Tibial artery (tissue), 4 donors: ENCODE measurements around the gene ITGA4.

Experiments used
- DNase-seq, 2 donors: peaks; one replicate each; pipeline ENCODE4 v3.0.0-alpha.2; 2019
- H3K27ac ChIP-seq, 2 donors: fragments of 200-600 bp; sonication (generic) in 1 of 2; 1 replicate in 1 of 2; 2 replicates in 1 of 2; pipeline ENCODE4 v1.5.1; 2018 to 2019; ENCODE audit warnings: mild to moderate bottlenecking in 1 of 2
- H3K27me3 ChIP-seq, 2 donors: fragments of 200-600 bp; sonication (generic) in 1 of 2; one replicate each; pipeline versions ENCODE4 v1.5.1 to v1.6.0; 2016 to 2019
- H3K36me3 ChIP-seq, 3 donors: fragments of 200-600 bp; sonication (generic) in 2 of 3; one replicate each; pipeline ENCODE4 v1.5.1; 2016 to 2019; ENCODE audit warnings: mild to moderate bottlenecking in 2 of 3
- H3K4me1 ChIP-seq, 4 donors: fragments of 200-600 bp; sonication (generic) in 2 of 4; 1 replicate in 3 of 4; 2 replicates in 1 of 4; pipeline ENCODE4 v1.5.1; 2016 to 2019
- H3K4me3 ChIP-seq, 2 donors: fragments of 200-600 bp; sonication (generic) in 1 of 2; 1 replicate in 1 of 2; 2 replicates in 1 of 2; pipeline ENCODE4 v1.5.1; 2018 to 2019; ENCODE audit warnings: mild to moderate bottlenecking in 2 of 2
- H3K9me3 ChIP-seq, 3 donors: fragments of 200-600 bp; sonication (generic) in 1 of 3; one replicate each; pipeline ENCODE4 v1.5.1; 2016 to 2019
- intact Hi-C: fragments of 100-400 bp; cut with DNase I; formaldehyde crosslinking; loops from one replicate; pipeline ENCODE4 v1.15.0; 2023; ENCODE audit warnings: low total_unique reads
- TF ChIP-seq, protein P1 (sequence below), 2 experiments: fragments of 200-600 bp in 1 of 2; fragments of 450-650 bp in 1 of 2; IDR thresholded peaks; one replicate each; pipeline ENCODE4 v1.5.1; 2017 to 2019; ENCODE audit warnings: antibody characterized with exemption in 2 of 2, mild to moderate bottlenecking in 1 of 2, moderate library complexity in 1 of 2

The ITGA4 gene

DNA sequence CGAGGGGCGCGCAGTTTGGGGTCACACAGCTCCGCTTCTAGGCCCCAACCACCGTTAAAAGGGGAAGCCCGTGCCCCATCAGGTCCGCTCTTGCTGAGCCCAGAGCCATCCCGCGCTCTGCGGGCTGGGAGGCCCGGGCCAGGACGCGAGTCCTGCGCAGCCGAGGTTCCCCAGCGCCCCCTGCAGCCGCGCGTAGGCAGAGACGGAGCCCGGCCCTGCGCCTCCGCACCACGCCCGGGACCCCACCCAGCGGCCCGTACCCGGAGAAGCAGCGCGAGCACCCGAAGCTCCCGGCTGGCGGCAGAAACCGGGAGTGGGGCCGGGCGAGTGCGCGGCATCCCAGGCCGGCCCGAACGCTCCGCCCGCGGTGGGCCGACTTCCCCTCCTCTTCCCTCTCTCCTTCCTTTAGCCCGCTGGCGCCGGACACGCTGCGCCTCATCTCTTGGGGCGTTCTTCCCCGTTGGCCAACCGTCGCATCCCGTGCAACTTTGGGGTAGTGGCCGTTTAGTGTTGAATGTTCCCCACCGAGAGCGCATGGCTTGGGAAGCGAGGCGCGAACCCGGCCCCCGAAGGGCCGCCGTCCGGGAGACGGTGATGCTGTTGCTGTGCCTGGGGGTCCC is at the start of gene ITGA4:
TSS of gene ITGA4 (plus strand) at position 266 of the 620 bp plus-strand sequence. CDS start at position 535, 269 bp downstream.
- intact Hi-C loops: no loop called here
- Histone ChIP-seq H3K9me3 (no peaks in the 10 kb centered on the region), H3K4me3 (peak within 1 kb of the TSS; percentile 45 to 62), H3K4me1 (peaks cover 0 to 20% (median 17%) of the 10 kb centered on the region in 4 donors), H3K27me3 (peaks cover 0 to 26% of the 10 kb centered on the region in 2 donors), H3K36me3 (no peaks in the 10 kb centered on the region), H3K27ac (peak within 1 kb of the TSS in 1 of 2 donors; percentile 2)
- DNase-seq: peak; percentile 46 to 72
- TF ChIP-seq, protein P1, sequence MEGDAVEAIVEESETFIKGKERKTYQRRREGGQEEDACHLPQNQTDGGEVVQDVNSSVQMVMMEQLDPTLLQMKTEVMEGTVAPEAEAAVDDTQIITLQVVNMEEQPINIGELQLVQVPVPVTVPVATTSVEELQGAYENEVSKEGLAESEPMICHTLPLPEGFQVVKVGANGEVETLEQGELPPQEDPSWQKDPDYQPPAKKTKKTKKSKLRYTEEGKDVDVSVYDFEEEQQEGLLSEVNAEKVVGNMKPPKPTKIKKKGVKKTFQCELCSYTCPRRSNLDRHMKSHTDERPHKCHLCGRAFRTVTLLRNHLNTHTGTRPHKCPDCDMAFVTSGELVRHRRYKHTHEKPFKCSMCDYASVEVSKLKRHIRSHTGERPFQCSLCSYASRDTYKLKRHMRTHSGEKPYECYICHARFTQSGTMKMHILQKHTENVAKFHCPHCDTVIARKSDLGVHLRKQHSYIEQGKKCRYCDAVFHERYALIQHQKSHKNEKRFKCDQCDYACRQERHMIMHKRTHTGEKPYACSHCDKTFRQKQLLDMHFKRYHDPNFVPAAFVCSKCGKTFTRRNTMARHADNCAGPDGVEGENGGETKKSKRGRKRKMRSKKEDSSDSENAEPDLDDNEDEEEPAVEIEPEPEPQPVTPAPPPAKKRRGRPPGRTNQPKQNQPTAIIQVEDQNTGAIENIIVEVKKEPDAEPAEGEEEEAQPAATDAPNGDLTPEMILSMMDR (IDR thresholded peaks at IDR 0.05): peak; percentile 34 to 40

DNA sequence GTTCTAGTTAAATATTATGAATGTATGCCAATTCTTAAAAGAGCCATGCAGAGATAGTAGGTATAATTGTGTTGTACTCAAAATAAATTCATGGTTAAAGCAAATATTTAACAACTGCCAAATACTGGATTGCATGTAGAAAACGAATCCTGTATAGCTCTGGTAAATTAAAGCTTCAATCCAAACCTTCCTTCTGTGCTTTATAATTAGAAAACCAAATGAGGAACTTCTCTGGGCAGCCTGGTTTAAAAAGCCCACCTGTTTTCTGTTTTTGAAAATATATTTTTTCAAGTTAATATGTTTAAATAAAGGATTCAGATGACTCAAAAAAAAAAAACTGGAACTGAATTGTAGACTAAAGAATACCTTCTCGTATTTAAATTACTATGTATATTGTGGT is 48.3 kb upstream of the ITGA4 start:
- Histone ChIP-seq H3K9me3 (no peaks in the 10 kb centered on the region), H3K4me1 (no peaks in the 10 kb centered on the region), H3K27me3 (no peaks in the 10 kb centered on the region), H3K4me3 (no peak overlapping the region), H3K36me3 (no peaks in the 10 kb centered on the region), H3K27ac (no peak overlapping the region)
- DNase-seq: no peak
- intact Hi-C loops: no loop called here
- TF ChIP-seq, protein P1 (IDR thresholded peaks at IDR 0.05): no peak

DNA sequence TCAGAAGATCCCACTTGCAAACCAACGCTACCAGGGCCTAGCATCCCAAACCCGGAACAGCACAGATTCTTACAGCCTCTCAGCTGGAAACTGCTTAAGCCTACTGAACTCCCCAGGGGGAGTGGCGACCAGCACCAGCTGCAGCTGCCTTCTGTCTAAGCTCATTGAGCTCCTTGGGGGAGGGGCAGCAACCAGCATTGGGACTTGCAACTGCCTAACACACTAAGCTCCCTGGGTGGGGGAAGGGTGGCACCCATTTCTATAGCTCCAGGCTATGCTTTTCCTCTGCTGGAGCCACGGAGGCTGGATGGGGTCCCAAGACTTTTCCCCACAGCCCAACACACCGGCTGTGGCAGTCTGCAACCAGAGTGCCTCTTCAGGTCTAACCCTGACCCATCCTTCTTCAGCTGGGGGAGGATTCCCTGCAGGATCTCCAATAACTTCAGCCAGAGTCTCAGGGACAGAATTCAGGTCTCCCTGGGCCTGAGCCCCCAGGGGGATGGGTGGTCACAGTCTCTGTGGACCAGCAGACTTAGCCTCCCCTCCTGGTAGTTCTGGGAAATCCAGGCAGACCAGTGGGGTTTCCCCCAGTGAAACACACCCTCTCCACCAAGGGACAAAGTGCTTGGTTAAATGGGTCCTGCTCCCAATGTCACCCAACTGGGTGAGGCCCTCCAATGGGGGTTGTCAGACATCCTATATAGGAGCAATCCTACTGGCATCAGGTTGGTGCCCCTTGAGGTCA is 45.9 kb upstream of the ITGA4 start:
- Histone ChIP-seq H3K4me3 (no peak overlapping the region), H3K4me1 (no peaks in the 10 kb centered on the region), H3K27ac (no peak overlapping the region), H3K9me3 (no peaks in the 10 kb centered on the region), H3K27me3 (no peaks in the 10 kb centered on the region), H3K36me3 (no peaks in the 10 kb centered on the region)
- no peak for DNase-seq
- TF ChIP-seq, protein P1 (IDR thresholded peaks at IDR 0.05): no peak
- intact Hi-C loops: no loop called here

- Histone ChIP-seq H3K27me3 (no peaks in the 10 kb centered on the region), H3K9me3 (no peaks in the 10 kb centered on the region), H3K27ac (no peak overlapping the region), H3K36me3 (no peaks in the 10 kb centered on the region), H3K4me3 (no peak overlapping the region), H3K4me1 (no peaks in the 10 kb centered on the region)
- intact Hi-C loops: no loop called here
- DNase-seq: no peak
- TF ChIP-seq, protein P1 (IDR thresholded peaks at IDR 0.05): no peak
These were observed 37.9 kb upstream of the ITGA4 start for GRCh38 chr2:181419129-181419855.

- Histone ChIP-seq H3K9me3 (no peaks in the 10 kb centered on the region), H3K27ac (no peak overlapping the region), H3K36me3 (no peaks in the 10 kb centered on the region), H3K4me3 (no peak overlapping the region), H3K4me1 (no peaks in the 10 kb centered on the region), H3K27me3 (no peaks in the 10 kb centered on the region)
- TF ChIP-seq, protein P1 (IDR thresholded peaks at IDR 0.05): no peak
- intact Hi-C loops: no loop called here
- DNase-seq: no peak
These were observed 36.7 kb upstream of the ITGA4 start for GRCh38 chr2:181420259-181421130.
